T-helper 1 cell treated with Interleukin-12 subunit alpha and Interleukin-12 subunit beta and Interleukin-4 antibody, amounts not matched to agents 30 μg/mL and 1 μg/mL, for 36 hours (primary cell): ENCODE measurements around the gene AGAP9.
"Not testable (repeated sequence)": the region's sequence is repeated elsewhere in the genome, so short reads cannot be mapped to it uniquely, and the experiment has no call there.

Experiments
- H3K27ac Mint-ChIP-seq: one replicate; pipeline ENCODE4 v1.8.0; 2021; ENCODE audit warnings: mild to moderate bottlenecking, mixed read lengths
- H3K27me3 Mint-ChIP-seq: one replicate; pipeline ENCODE4 v1.8.0; 2021; ENCODE audit warnings: low read depth, mixed read lengths
- H3K36me3 Mint-ChIP-seq: one replicate; pipeline ENCODE4 v1.8.0; 2021; ENCODE audit warnings: low read depth, mixed read lengths
- H3K4me1 Mint-ChIP-seq: one replicate; pipeline ENCODE4 v1.8.0; 2021; ENCODE audit warnings: low read depth, mixed read lengths
- H3K4me3 Mint-ChIP-seq: one replicate; pipeline ENCODE4 v1.8.0; 2021; ENCODE audit warnings: mild to moderate bottlenecking, moderate library complexity, mixed read lengths
- H3K9me3 Mint-ChIP-seq: one replicate; pipeline ENCODE4 v1.8.0; 2021; ENCODE audit warnings: mixed read lengths

Gene AGAP9

GRCh38 chr10:47552719-47553118 is 29.3 kb upstream of the AGAP9 start:
- H3K9me3 Mint-ChIP-seq, H3K36me3 Mint-ChIP-seq, H3K27me3 Mint-ChIP-seq, H3K4me1 Mint-ChIP-seq: not testable (repeated sequence)
- H3K27ac Mint-ChIP-seq = peak overlapping the region; percentile 93
- H3K4me3 Mint-ChIP-seq = peak overlapping the region; percentile 97

- H3K27me3 Mint-ChIP-seq, H3K27ac Mint-ChIP-seq: not testable (repeated sequence)
Observed at GRCh38 chr10:47547286-47547685, 23.8 kb upstream of the AGAP9 start.

GRCh38 chr10:47536430-47536829 is 13.0 kb upstream of the AGAP9 start:
- H3K4me3 Mint-ChIP-seq, H3K4me1 Mint-ChIP-seq, H3K9me3 Mint-ChIP-seq, H3K27me3 Mint-ChIP-seq, H3K27ac Mint-ChIP-seq, H3K36me3 Mint-ChIP-seq: not testable (repeated sequence)

More at GRCh38 chr10:47547286-47547685, 23.8 kb upstream of the AGAP9 start:
- H3K9me3 Mint-ChIP-seq, H3K4me3 Mint-ChIP-seq, H3K36me3 Mint-ChIP-seq, H3K4me1 Mint-ChIP-seq: not testable (repeated sequence)

- not testable (repeated sequence) for H3K9me3 Mint-ChIP-seq, H3K4me1 Mint-ChIP-seq, H3K27ac Mint-ChIP-seq, H3K4me3 Mint-ChIP-seq, H3K27me3 Mint-ChIP-seq, H3K36me3 Mint-ChIP-seq
Observed at GRCh38 chr10:47502313-47502712, 21.1 kb downstream of the AGAP9 start.

GRCh38 chr10:47494226-47494625 is 29.2 kb downstream of the AGAP9 start:
- not testable (repeated sequence) for H3K27ac Mint-ChIP-seq, H3K27me3 Mint-ChIP-seq, H3K36me3 Mint-ChIP-seq, H3K4me1 Mint-ChIP-seq, H3K9me3 Mint-ChIP-seq, H3K4me3 Mint-ChIP-seq

- H3K4me1 Mint-ChIP-seq, H3K4me3 Mint-ChIP-seq, H3K27me3 Mint-ChIP-seq, H3K9me3 Mint-ChIP-seq, H3K27ac Mint-ChIP-seq, H3K36me3 Mint-ChIP-seq: not testable (repeated sequence)
Observed at GRCh38 chr10:47491600-47491999, 31.8 kb downstream of the AGAP9 start, which contains the start of gene FAM25G. FAM25G (minus strand) TSS chr10:47491700; CDS start chr10:47491674, 26 bp downstream.

GRCh38 chr10:47489630-47490029 is 33.8 kb downstream of the AGAP9 start:
- not testable (repeated sequence) for H3K36me3 Mint-ChIP-seq, H3K27ac Mint-ChIP-seq, H3K27me3 Mint-ChIP-seq, H3K4me1 Mint-ChIP-seq, H3K4me3 Mint-ChIP-seq, H3K9me3 Mint-ChIP-seq

GRCh38 chr10:47485943-47486342 is 37.5 kb downstream of the AGAP9 start:
- H3K27ac Mint-ChIP-seq, H3K9me3 Mint-ChIP-seq, H3K4me1 Mint-ChIP-seq, H3K36me3 Mint-ChIP-seq, H3K27me3 Mint-ChIP-seq, H3K4me3 Mint-ChIP-seq: not testable (repeated sequence)

- not testable (repeated sequence) for H3K4me3 Mint-ChIP-seq, H3K9me3 Mint-ChIP-seq, H3K36me3 Mint-ChIP-seq, H3K27me3 Mint-ChIP-seq, H3K27ac Mint-ChIP-seq, H3K4me1 Mint-ChIP-seq
Observed at GRCh38 chr10:47484786-47485185, 38.7 kb downstream of the AGAP9 start.

GRCh38 chr10:47483923-47484322 is 39.5 kb downstream of the AGAP9 start, which contains the start of gene ANXA8:
ANXA8 (minus strand) TSS chr10:47484115; CDS start chr10:47483933, 182 bp downstream.
- not testable (repeated sequence) for H3K27me3 Mint-ChIP-seq, H3K36me3 Mint-ChIP-seq, H3K4me3 Mint-ChIP-seq, H3K4me1 Mint-ChIP-seq, H3K9me3 Mint-ChIP-seq, H3K27ac Mint-ChIP-seq

GRCh38 chr10:47482367-47482766 is 41.1 kb downstream of the AGAP9 start:
- not testable (repeated sequence) for H3K27ac Mint-ChIP-seq, H3K4me1 Mint-ChIP-seq, H3K36me3 Mint-ChIP-seq, H3K4me3 Mint-ChIP-seq, H3K27me3 Mint-ChIP-seq, H3K9me3 Mint-ChIP-seq

- not testable (repeated sequence) for H3K9me3 Mint-ChIP-seq, H3K4me3 Mint-ChIP-seq, H3K36me3 Mint-ChIP-seq, H3K27me3 Mint-ChIP-seq, H3K27ac Mint-ChIP-seq, H3K4me1 Mint-ChIP-seq
Observed at GRCh38 chr10:47481768-47482181, 41.7 kb downstream of the AGAP9 start.

GRCh38 chr10:47481182-47481766 is 42.2 kb downstream of the AGAP9 start:
- H3K27me3 Mint-ChIP-seq, H3K4me3 Mint-ChIP-seq, H3K4me1 Mint-ChIP-seq, H3K9me3 Mint-ChIP-seq, H3K27ac Mint-ChIP-seq, H3K36me3 Mint-ChIP-seq: not testable (repeated sequence)

GRCh38 chr10:47480133-47480532 is 43.3 kb downstream of the AGAP9 start:
- not testable (repeated sequence) for H3K27me3 Mint-ChIP-seq, H3K36me3 Mint-ChIP-seq, H3K9me3 Mint-ChIP-seq, H3K27ac Mint-ChIP-seq, H3K4me3 Mint-ChIP-seq, H3K4me1 Mint-ChIP-seq

GRCh38 chr10:47478114-47478513 is 45.3 kb downstream of the AGAP9 start:
- H3K4me3 Mint-ChIP-seq, H3K27ac Mint-ChIP-seq, H3K9me3 Mint-ChIP-seq, H3K4me1 Mint-ChIP-seq, H3K27me3 Mint-ChIP-seq, H3K36me3 Mint-ChIP-seq: not testable (repeated sequence)

- not testable (repeated sequence) for H3K27ac Mint-ChIP-seq, H3K9me3 Mint-ChIP-seq, H3K27me3 Mint-ChIP-seq, H3K4me1 Mint-ChIP-seq, H3K36me3 Mint-ChIP-seq, H3K4me3 Mint-ChIP-seq
Observed at GRCh38 chr10:47477078-47477477, 46.4 kb downstream of the AGAP9 start.
